ENCODE results near the gene PRR35.

PRR35 gene

DNA sequence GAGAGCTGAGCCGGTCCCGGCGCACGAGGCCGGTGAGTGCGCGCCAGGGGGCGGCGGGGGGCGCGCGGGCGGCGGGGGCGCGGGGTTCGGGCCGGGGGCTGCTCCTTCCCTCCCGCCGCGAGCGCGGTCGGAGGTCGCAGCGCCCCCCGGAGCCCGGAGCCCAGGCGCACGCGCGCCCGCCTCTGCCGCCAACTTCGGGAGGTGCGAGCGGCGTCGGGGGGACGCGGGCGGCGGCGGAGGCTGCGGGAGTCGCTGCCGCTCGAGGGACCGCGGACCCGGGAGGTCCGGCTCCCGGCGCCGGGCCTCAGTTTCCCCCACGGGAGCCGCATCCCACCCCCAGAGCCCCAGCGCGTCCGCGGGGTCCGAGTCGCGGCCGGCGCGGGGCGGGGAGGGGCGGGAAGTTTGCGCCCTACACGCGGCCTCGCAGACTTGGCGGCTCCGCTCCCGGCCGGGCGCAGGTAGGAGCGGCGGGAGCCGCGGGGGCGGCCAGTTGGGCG lies at the start of gene PRR35:
TSS of gene PRR35 (plus strand) at position 191 of the 497 bp plus-strand sequence. CDS start 2,901 bp downstream, outside the sequence.
- no peak for DNase-seq

DNA sequence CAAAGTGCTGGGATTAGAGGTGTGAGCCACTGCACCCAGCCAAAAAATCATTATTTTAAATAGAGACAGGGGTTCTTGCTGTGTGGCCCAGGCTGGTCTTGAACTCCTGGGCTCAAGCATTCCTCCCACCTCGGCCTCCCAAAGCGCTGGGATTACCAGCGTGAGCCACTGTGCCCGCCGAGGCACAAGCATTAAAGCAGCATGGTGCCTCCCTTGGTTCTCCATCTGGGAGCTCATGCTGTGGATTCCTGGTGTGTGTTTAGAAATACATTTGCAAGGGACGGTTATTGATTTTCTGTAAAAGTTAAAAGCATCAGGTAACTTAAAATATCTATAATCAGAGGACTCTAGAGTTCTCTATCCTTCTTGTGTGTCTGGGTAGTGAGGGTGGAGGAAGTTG lies 47.4 kb upstream of the PRR35 start:
- DNase-seq, result no peak

DNA sequence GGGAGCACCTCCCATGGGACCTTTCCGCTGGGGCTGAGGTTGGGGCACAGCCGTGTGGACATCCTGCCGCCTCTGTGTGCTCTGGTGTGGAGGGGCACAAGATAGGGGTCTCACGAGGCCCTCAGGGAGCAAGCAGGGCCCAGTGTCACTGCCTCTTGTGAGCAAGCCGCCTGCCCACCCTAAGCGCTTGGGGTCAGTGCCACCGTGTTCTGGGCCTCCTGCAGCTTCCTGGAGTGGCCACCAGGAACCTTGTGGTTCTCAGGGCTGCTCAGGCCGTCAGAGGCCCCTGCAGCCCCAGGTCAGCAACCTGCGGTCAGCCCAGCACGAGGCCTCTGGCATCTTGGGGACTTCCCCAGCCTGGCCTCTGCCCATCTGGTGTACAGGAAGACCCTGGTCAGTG lies 46.2 kb upstream of the PRR35 start:
- no peak for DNase-seq

DNA sequence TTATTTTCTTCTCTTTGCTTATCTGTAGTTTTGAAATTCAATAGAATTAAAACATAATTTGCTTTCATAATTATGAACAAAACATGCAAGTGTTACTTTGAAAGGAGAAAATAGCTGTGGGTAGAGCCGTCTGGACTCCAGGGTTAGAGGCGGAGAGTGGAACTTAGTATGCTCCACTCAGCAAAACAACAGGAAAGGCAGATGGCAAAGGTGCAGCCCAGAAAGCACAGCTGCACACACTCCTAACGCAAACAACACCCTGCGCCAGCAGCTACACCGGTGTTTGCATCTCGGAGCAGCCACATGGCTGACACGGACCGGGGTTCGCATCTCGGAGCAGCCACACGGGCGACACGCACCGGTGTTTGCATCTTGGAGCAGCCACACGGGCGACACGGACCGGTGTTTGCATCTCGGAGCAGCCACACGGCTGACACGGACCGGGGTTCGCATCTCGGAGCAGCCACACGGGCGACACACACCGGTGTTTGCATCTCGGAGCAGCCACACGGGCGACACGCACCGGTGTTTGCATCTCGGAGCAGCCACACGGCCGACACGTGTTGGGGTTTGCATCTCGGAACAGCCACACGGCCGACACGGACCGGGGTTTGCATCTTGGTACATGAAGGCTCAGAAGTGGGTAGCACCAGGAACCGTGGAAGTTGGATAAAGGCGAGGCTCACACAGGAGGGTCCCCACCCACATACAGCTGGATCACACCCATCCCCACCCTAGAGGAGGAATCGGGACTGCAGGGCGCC lies 44.8 kb upstream of the PRR35 start:
- no peak for DNase-seq

DNA sequence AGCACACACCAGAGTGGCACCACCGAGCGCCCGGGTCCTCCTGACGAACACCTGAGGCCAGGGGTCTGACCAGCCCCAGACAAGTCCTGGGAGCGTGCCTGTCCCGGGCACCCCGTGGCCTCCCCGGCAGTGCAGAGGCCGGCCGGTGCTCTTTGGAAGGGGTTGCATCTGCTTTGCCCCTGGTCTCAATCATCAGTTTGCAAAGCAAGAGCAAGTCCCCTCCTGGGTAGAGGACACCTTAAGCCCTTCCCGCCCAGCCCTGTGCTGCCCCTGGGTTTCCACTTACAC lies 44.3 kb upstream of the PRR35 start:
- no peak for DNase-seq

DNA sequence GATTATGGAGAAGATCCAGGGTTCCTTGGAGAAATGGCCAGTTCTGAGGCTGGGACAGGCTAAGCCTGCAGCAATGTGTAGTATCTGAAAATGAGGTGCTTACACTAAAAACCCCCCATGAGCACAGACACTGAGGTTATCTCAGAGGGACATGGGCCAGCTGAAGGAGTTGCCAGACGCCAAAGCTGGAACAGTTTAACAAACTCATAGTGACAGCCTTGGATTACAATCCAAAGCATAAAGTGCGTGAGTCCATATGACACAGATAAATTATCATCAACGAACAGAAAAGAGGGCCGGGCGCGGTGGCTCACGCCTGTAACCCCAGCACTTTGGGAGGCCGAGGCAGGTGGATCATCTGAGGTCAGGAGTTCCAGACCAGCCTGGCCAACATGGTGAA lies 43.9 kb upstream of the PRR35 start:
- no peak for DNase-seq

DNA sequence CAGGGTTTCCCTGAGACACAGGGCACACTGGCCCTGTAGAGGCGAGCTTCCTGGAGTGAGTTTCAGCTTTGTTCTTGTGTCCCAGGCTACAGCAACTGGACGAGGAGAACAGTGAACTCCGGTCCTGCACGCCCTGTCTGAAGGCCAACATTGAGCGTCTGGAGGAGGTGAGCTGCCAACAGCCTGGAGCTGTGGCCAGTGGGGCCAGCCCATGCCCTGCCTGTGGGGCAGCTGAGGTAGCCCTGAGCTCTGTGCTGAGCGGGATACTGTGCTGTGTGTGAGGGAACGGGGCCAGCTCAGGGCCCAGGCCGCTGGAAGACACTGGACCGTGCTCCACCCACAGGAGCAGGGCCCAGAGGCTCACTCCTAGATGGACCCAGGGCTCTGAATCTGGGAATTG lies 41.3 kb upstream of the PRR35 start:
- DNase-seq, result no peak

DNA sequence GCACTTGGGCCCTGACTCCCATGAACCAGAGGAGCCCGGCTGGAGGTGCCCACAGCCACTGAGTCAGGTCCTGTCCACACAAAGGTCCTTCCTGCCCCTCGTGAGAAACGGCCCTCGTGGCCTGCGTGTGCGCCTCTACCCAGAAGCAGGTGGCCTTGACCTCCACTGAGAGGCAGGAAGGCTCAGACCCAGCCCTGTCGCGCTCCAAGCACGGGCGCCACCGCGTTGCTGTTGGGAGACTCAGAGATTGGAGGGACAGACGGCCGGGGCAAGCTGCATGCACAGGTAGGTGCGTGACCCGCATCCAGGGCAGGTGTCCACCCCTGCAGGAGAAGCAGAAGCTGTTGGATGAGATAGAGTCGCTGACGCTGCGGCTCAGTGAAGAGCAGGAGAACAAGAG lies 40.8 kb upstream of the PRR35 start:
- DNase-seq, result no peak

DNA sequence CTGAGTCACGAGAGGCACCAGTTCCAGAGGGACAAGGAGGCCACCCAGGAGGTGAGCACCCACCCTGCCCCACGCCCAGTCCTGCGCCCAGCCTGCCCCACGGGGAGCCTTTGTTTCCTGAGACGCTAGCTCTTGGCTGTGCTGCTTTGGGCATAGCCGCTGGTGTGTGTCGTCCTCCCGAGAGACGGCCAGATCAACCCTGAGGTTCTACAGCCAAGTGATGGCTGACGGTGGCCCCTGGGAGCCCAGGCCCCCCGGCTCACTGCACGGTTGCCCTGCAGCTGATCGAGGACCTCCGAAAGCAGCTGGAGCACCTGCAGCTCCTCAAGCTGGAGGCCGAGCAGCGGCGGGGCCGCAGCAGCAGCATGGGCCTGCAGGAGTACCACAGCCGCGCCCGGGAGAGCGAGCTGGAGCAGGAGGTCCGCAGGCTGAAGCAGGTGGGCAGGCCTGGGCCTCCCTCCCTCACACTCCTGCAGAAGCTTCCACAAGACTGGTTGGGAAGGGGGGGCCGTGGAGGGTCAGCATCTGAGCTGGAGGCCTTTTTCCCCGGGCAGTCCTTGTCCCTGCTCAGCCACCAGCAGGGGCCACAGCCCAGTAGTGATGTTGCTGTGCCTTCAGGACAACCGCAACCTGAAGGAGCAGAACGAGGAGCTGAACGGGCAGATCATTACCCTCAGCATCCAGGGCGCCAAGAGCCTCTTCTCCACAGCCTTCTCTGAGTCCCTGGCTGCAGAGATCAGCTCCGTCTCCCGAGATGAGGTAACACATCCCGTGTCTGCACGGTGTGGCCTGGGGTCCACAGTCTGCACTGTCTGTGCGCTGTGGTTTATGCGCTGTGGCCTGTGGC lies 40.1 kb upstream of the PRR35 start:
- DNase-seq, result no peak

DNA sequence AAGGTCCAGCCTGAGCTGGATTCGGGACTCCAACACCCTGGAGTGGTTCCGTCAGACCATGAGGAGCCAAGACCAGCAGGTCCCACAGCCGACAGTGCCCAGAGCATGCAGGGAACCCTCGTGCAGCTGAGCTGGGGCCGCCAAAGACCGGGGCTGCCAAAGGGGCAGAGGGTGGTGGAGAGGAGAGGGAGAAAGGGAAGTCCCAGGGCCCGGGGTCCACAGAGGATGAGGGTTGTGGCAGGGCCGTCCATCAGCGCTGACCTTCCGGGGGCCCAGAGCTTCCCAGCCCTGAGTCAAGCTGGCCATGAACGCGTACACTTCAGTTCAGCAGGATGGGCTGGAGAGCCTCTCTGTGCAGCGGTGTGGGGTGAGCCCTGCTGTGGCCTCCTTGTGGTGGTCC lies 39.3 kb upstream of the PRR35 start:
- DNase-seq, result no peak

DNA sequence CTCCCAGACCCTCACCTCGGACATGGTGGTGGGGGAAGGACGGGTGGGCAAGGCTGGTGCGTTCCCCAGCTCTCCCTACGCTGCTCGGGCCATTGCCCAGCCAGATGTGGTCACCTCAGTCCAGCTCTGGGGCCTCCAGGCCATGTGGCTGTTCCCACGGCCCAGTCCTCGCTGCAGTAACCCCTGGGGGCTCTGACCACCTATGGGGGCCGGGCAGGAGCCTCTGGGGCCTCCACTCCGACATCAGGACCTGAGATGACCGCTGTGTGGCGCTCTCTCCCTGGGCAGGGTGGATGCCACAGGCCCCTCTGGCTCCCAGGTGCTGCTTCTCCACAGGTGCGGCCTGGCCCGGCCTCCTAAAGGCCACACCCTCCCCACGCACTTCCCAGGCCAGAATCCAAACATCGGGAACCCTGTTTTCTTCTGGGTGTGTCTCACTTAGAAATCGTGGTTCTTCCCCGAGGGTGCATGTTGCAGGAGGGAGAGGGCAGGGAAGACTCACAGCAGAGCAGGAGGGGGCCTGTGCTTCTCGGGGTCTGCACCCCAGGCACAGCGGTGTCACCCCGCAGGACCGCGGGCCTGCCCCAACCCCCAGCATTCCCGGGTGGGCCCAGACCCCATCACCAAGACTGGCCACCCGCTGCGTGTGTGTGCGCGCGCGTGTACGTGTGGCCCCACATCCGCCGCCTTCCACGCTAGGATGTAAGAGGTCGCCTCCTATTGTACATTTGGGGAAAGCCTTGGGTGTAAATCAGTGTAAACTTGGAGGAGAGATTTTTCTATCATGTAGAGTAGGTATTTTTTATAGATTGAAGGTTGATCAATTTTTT lies 38.6 kb upstream of the PRR35 start:
- DNase-seq, result no peak

DNA sequence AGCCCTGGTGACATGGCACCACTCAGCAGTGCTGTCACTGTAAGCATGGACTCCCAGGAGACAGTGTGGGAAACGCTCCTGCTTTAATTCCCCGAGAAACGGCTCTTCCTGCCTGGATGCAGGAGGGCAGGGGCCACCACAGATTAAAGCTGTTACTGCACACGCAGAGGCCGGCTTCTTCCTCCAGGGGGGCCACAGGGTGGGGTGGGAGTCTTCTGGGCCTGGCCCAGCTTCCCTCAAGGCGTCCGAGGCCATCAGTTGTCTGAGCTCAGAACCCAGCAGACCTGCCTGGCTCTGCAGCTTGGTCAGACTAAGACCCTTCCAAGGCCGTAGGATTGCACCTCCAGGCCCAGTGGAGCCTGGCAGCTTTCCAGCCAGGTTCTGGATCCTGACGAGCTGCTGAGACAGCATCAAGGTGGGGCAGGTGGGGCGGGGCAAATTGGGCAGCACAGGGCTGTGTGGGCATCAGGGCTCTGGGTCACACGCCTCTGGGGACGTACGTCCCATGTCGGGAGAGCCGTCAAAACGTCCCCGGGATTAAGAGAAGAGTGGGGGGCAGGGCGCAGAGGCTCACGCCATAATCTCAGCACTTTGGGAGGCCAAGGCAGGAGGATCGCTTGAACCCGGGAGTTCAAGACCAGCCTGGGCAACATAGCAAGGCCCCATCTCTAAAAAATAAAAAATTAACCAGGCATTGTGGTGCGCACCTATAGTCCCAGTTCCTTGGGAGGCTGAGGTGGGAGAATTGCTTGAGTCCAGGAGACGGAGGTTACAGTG lies 37.7 kb upstream of the PRR35 start:
- DNase-seq, result no peak

DNA sequence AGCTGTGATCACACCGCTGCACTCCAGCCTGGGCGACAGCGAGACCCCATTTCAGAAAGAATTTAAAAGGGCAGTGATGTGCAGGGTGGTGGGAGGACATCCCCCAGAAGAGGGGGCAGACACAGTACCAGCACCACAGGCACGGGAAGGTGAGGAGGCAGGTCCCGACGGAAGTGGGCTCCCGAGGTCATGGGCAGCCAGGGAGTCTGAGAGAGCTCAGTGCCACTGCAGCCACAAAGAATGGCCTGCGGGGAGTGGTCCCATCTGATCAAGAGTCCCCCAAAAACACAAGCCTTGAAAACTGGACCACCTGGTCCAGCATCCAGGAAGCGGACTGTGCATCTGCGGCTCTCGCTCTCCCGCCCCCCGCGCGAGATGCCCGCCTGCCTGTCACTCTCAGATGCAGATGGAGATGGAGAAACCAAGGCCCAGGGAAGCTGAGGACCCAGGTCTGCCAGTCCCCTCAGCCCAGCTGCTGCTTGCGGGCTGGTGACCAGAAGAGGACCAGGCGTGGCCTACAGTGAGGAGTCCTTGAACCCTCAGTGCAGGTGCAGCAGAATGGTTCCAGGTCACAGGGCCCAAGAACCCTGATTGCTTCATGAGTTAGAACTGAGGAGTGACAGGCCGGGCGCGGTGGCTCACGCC lies 37.0 kb upstream of the PRR35 start:
- no peak for DNase-seq

DNA sequence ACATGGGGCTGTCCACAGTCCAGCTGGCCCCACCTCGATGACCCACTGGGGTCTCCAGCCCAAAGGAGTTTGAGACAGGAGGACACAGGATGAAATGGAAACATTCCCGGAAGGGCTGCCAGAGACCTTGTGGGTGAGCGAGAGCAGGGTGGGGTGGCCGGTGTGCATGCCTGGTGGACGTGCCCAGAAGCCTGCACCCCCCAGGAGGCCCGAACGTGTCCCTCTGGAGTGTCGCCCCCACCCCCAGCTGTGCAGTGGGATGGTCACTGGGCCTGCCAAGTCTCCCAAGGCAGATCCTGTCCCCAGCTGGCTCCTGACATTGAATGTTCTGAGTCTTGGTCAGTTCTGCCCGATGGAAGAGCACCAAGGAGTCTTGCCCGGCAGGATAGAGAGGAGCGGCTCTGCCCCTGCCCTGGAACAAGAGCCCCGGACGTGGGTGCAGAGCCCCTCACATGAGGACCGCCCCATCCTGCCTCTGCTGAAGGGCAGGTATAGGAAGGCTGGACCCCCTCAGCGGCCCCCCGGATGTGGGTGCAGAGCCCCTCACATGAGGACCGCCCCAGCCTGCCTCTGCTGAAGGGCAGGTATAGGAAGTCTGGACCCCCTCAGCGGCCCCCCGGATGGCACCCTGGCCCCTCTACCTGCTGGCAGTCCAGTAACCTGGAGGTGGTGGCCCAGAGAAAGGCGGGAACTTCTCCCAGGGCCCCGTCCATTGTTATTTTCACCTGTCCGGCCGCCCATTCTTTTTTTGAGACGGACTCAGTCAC lies 35.7 kb upstream of the PRR35 start:
- DNase-seq, result no peak

DNA sequence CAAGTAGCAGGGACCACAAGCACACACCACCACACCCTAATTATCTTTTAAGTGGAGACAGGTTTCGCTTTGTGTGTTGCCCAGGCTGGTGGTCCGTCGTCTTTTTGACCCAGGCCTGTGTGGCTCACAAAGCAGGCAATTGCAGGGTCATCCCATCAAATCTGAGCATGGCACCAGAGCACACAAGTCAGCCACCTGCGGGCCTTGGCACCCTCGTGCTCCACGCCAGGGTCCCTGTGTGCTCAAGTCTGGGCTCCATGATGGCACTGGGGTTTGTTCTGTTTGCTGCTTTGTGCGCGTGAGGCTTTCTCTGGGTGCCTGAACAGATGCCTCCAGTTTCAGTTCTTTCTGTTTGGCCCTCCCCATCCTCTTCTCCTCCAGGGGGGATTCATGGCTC lies 35.1 kb upstream of the PRR35 start:
- DNase-seq, result no peak

DNA sequence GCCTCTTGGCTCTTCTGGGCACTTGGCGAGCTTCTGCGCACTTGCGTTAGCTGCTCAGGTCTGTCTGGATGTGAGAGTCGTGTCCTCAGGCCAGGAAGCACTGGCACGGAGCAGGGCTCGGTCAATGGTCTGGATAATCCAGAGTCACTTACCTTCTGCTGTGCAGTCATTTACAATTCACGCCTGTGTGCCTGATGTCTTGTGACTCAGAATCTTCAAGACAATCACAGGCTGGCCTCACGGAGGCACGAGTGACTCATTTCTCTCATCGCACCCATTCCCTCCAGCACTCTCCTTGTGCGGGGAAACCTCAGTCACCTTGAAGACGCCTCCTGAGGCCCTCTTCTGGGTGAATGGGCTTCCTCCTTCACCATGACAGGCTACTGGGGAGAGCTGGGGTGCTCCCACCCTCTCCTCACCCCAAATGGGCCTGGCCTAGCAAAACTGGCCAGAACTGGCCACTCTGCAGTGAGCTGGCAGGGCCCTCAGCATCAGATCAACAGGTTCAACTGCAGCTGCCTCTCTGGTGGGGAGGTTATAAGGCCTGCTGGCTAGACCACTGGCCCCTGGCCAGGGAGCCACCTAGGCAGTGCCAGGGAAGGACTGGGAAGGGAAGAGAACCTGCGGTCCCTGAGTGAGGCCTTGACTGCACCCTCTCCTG lies 34.5 kb upstream of the PRR35 start:
- peak in 1 of 2 donors; percentile 5 for DNase-seq

DNA sequence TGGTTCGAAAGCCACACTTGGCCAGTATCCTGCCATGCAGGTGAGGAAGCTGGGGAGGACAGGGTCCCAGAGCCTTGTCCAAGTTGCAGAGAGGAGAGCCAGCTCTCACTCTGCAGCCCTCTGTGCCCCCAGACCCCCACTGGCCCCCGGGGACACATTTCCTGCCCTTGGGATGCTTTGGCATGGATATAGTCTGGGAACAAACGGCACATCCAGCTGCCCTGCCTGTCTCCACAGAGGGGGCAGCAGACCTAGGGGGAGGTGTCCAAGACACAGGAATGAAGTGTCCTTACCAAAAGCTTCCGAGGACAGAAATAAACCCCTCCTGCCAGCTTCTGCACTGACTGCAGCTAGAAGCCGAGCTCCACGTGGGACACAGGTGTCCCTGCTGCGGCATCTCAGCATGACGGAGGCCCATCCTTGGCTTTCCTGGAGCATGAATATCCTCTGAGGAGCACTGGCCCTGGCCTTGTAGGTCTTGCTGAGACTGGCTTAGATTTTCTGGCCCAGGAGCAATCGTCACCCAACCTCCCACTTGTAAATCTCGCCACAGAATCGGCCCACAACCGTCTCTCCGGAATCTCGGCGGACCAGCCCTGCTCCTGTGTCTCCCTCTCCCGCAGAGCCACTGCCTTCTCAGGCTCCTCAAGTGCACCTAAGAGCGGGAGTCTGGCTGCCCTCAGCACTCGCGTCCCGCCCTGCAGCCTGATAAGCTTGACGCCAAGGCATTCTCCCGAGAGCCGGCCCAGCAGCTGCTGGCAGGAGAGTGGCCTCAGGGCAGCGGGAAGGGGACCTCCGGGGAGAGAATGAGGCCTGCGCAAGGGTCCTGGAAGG lies 33.8 kb upstream of the PRR35 start:
- DNase-seq, result peak in 1 of 2 donors; percentile 1

DNA sequence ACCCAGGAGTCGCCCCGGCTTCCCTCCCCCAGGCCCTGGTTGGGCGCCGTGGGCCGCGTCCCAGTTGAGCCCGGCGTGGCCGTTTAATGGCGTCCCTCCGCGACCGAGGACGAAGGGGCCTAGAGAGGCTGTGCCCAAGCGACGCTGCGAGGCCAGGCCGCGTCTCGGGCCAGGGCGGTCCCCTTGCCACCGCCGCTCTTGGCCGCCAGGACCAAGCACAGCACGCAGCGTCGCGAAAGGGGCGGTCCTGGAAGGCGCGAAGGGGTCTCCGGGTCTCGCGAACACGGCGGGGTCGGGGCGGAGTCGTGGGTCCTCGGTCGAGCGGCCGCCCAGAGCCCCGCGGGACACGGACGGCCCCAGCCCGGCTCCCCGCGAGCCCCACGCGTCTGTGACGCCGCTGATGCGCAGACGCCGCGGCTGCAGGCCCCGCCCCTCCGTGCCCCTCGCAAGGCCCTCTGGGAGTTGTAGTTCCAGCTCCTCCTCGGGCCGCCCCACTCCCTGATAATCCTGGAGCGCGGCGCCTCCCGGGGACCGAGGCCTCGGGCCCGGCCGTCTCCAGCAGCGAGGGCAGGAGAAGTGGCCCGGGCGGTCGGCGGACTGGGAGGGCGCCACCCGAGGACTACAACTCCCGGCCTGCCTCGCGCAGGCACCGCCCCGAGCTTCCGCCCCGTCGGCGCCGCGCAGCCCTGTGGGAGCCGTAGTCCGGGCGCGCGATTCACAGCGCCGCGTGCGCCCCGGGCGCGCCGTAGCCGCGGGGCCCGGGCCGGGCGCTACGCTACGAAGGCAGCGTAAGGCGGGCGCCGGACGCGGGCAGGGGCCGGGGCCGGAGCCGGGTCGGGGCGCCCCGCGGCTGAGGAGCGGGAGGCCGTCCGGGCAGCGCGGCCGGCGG lies 32.9 kb upstream of the PRR35 start, which contains the start of gene CAPN15:
TSS of gene CAPN15 (plus strand) at position 698 of the 889 bp plus-strand sequence. CDS start 19,127 bp downstream, outside the sequence.
- peak; percentile 75 to 86 for DNase-seq
